HFF-Myc (cell line): Measurements from ENCODE around the gene PPARA.

Source experiments
- DNase-seq: peaks from one replicate; pipeline ENCODE4 v3.0.0-alpha.2; 2011; ENCODE audit warnings: low read depth; ENCODE audit errors: extremely low read depth
- H3K4me3 ChIP-seq: replicated peaks from 2 replicates; pipeline ENCODE4 v1.5.1; 2011; ENCODE audit warnings: low read depth, mild to moderate bottlenecking, control low read depth, low read length
- TF ChIP-seq, protein P1 (sequence below): IDR thresholded peaks from 2 replicates; pipeline ENCODE4 v1.5.1; 2012; ENCODE audit warnings: mild to moderate bottlenecking, low read depth, low read length, control low read depth; ENCODE audit errors: missing control alignments

PPARA gene

DNA sequence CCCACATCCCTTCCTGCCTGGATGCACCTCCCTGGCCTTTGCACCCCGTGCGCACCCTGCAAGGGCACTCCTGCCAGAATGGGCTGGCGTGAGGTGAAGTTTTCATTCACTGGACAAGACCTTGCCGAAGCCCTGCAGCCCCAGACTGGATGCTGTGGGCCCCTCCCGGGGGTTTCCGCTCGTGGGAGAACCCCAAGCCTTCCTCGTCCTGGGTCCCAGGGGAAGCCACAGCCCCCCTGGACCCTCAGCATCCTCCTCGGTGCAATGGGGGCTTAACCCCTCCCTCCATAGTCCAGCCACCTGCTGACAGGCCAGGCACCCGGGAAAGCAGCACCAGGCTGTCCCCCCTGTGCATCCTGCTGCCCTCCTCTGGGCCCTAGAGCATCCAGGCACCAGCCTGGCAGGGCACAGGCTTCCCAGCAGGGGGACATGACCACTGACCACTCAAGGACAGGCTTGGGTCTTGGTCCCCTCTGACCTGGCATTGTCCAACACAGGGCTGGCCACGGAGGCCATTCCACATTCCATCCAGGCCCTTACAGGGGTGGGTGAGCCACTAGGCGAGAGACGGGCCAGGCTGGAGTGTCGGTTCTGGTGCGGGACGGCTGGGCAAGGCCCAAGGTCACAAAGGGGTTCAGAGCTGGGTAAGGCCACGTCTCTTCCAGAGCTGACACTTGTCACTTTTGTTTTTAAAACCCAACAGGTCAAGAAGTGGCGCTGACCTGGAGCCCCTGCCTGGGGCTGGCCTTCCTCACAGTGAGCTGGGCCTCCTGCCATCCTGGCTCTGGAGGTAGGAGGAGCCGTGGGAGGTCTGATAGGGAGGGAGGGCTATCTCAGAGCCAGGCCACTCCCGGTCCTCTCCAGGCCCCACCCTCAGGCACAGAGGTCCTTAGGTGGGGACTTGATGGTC, 41.5 kb upstream of the PPARA start:
- DNase-seq: no peak
- no peak overlapping the region for H3K4me3 ChIP-seq
- TF ChIP-seq, protein P1, sequence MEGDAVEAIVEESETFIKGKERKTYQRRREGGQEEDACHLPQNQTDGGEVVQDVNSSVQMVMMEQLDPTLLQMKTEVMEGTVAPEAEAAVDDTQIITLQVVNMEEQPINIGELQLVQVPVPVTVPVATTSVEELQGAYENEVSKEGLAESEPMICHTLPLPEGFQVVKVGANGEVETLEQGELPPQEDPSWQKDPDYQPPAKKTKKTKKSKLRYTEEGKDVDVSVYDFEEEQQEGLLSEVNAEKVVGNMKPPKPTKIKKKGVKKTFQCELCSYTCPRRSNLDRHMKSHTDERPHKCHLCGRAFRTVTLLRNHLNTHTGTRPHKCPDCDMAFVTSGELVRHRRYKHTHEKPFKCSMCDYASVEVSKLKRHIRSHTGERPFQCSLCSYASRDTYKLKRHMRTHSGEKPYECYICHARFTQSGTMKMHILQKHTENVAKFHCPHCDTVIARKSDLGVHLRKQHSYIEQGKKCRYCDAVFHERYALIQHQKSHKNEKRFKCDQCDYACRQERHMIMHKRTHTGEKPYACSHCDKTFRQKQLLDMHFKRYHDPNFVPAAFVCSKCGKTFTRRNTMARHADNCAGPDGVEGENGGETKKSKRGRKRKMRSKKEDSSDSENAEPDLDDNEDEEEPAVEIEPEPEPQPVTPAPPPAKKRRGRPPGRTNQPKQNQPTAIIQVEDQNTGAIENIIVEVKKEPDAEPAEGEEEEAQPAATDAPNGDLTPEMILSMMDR: no peak

DNA sequence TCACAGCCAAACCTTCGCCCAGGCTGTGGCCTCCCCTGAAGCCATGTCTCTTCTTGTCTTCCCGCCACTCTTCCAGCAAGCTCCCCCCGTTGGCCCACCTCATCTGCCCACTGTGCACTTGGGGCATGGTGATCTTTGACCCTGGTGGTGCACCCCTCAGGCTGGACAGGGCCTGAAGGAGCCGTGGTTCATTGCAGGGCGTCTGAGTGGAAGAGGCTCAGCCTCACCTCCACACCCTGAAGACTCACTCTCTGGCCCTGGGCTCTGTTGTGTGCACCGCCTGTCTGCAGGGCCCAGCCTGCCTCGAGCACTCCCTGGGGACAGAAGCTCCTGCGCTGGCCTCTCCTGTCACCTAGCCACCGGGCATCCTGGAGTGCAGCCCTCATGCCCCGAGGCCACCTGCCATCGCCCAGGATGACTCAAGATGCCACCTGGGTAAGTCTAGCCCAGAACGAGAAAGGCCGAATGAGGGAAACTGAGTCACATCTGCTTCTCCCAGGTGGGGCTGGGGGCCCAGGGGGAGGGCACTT, 40.8 kb upstream of the PPARA start:
- DNase-seq: no peak
- TF ChIP-seq, protein P1: no peak
- no peak overlapping the region for H3K4me3 ChIP-seq

DNA sequence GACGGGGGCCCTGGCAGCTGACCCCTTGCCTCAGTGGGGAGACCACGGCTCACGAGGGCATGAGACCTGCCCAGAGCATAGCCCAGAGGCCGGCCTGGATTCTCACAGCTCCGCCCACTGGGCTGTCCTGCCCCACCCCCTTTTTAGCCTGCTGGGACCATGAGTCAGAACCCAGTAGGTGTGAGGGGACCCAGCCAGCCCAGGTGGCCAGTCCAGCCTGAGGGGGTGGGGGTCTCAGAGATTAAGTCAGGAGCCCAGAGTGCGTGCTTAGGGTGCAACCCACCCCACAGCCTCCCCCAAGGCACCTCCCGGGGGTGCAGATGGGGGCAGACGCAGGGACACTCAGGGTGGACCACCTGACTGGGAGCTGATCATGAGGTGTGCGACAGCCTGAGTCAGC, 40.1 kb upstream of the PPARA start:
- TF ChIP-seq, protein P1: no peak
- no peak overlapping the region for H3K4me3 ChIP-seq
- no peak for DNase-seq

DNA sequence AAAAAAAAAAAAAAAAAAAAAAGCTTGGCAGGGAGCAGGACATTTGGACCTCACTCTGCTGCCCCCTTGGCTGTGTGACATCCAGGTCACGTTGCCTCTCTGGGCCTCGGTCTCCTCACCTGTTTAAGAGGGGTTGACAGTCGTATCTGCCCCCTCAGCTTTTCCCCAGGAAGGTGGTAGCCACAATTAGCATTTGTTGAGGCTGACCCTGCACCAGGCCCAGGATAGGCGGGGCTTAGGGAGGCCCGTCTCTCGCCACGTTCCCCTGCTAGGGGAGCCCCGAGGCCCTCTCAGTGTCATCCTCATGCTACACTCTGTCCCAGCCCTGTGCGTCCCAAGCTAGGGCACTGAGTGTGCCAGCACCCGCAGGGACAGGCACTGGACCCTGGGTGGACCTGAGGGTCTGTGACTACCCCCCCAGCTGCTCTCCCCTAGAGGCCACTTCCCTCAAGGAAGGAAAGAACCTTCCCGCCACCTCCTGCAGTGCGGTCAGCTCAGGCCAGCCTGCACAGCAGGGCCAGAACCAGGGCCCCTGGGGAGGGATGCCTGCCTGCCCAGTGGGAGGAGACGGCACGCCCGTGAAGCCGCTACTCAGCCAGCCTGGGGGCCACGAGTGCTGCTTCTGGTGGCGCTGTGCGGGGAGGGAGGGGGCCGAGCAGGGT, 38.5 kb upstream of the PPARA start:
- no peak overlapping the region for H3K4me3 ChIP-seq
- DNase-seq: no peak
- TF ChIP-seq, protein P1: no peak

DNA sequence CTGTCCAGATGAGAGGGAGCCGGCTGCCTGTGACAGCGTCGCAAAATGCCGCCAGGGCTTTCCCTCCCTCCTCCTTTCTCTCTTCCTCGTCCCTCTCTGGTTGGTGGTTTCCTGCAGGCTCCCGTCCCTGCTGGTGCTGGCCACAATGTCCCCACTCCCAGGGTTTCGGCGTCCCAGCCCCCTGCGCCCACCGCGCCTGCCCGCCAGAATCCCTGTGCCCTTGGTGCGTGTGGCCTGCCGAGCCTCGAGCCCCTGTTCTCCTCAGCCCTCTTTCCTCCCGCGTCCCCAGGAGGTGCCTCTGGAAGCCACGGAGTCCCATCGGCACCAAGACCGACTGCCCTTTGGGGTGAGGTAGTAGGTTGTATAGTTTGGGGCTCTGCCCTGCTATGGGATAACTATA, 37.9 kb upstream of the PPARA start:
- DNase-seq: no peak
- TF ChIP-seq, protein P1: no peak

DNA sequence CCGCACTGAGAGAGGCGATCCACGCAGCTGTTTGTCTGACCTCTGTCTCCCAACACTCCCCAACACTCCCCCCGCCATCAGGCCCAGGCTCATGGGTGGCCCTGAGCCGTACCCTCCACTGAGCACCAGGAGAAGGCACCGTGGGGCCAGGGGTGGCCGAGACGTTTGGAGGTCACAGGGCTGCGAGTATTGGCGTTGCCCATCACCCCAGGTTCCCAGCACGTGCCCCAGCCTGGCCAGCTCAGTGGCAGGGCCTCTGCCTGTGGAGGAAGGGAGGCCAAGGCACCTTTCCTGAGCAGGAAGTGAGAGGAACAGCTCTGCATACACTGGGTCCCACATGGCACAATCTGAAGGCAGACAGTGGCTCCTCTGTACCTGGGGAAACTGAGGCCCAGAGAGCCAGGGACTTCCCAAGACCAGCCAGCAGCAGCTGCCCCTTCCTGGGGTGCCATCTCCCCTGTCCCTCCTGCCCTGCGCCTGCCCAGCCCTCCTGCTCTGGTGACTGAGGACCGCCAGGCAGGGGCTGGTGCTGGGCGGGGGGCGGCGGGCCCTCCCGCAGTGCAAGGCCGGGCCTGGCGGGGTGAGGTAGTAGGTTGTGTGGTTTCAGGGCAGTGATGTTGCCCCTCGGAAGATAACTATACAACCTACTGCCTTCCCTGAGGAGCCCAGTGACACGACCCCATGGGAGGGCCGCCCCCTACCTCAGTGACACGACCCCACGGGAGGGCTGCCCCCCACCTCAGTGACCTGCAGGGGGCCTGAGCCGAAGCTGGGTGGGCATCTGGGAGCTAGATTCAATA, 37.0 kb upstream of the PPARA start:
- H3K4me3 ChIP-seq: no peak overlapping the region
- DNase-seq: no peak
- TF ChIP-seq, protein P1: no peak

More for the DNA sequence above, 37.9 kb upstream of the PPARA start:
- no peak overlapping the region for H3K4me3 ChIP-seq
